Renal cortex interstitium (tissue), 11 donors: ENCODE measurements around the gene DNASE2. TPM values are rescaled to one million over a fixed set of nuclear protein-coding genes. Genes with fewer than 3 reads are reported as not detected.

Source experiments
- DNase-seq, 11 donors: peaks; one replicate each; pipeline ENCODE4 v3.0.0-alpha.2; 2013; ENCODE audit warnings: low read depth in 9 of 11, low spot score in 4 of 11; ENCODE audit errors: extremely low read depth in 1 of 11
- polyA plus RNA-seq, 3 donors: library from polyadenylated mRNA; unstranded; fragments of 120-200 nt; gene quantifications; one replicate each; pipeline ENCODE4 v1.2.1, GENCODE V29; 2013; ENCODE audit not compliant: insufficient read length in 3 of 3

The DNASE2 gene
- polyA plus RNA-seq, 3 donors = 10.2 to 12.6 (median 11.7) TPM

GRCh38 chr19:12840091-12841079 is 40.9 kb downstream of the DNASE2 start:
- DNase-seq = peak in 1 of 11 donors; percentile 45

GRCh38 chr19:12838886-12839756 is 42.1 kb downstream of the DNASE2 start:
- DNase-seq = no peak

- DNase-seq = no peak
Measured at GRCh38 chr19:12838182-12838885, 42.9 kb downstream of the DNASE2 start, which contains the start of gene MAST1. MAST1 (plus strand) TSS chr19:12838515; CDS start chr19:12838573, 58 bp downstream.

GRCh38 chr19:12837225-12837624 is 44.0 kb downstream of the DNASE2 start:
- no peak for DNase-seq

- DNase-seq = no peak
Measured at GRCh38 chr19:12836529-12836863, 44.8 kb downstream of the DNASE2 start.

- no peak for DNase-seq
Measured at GRCh38 chr19:12834976-12835757, 46.1 kb downstream of the DNASE2 start.

- DNase-seq = no peak
Measured at GRCh38 chr19:12834566-12834943, 46.7 kb downstream of the DNASE2 start, which contains the start of gene RTBDN. RTBDN (minus strand) TSS chr19:12834579; CDS start chr19:12829979, 4,600 bp downstream.

- no peak for DNase-seq
Measured at GRCh38 chr19:12833738-12834565, 47.3 kb downstream of the DNASE2 start.

- no peak for DNase-seq
Measured at GRCh38 chr19:12833418-12833737, 47.9 kb downstream of the DNASE2 start.

- DNase-seq = no peak
Measured at GRCh38 chr19:12828494-12828893, 52.8 kb downstream of the DNASE2 start.

GRCh38 chr19:12825254-12826131 is 55.8 kb downstream of the DNASE2 start:
- DNase-seq = no peak

Other genes starting within 250 kb of the DNASE2 start
- 10 to 100 TPM; 28.6 to 38.1 (median 31.5) TPM for gene MAN2B1, start 214.7 kb downstream of the DNASE2 start, polyA plus RNA-seq
- 10 to 100 TPM; 13.7 to 26.0 (median 17.8) TPM for gene WDR83, start 214.6 kb downstream of the DNASE2 start, polyA plus RNA-seq
- gene DHPS, start 199.6 kb downstream of the DNASE2 start, polyA plus RNA-seq = 100 to 1,000 TPM in 1 of 3 donors, 10 to 100 TPM in 2; 68.5 to 103 (median 83.0) TPM
- gene GNG14, start 193.5 kb downstream of the DNASE2 start, polyA plus RNA-seq = under 1 TPM in 2 of 3 donors, not detected in 1; 0.45 to 0.55 TPM
- 10 to 100 TPM; 12.2 to 17.0 (median 15.1) TPM for gene FBXW9, start 184.8 kb downstream of the DNASE2 start, polyA plus RNA-seq
- gene TNPO2, start 157.5 kb downstream of the DNASE2 start, polyA plus RNA-seq = 10 to 100 TPM; 66.7 to 81.9 (median 79.3) TPM
- 100 to 1,000 TPM; 150 to 204 (median 184) TPM for gene TRIR, start 146.8 kb downstream of the DNASE2 start, polyA plus RNA-seq
- gene GET3, start 144.0 kb downstream of the DNASE2 start, polyA plus RNA-seq = 10 to 100 TPM; 76.6 to 94.6 (median 82.7) TPM
- gene BEST2, start 129.7 kb downstream of the DNASE2 start, polyA plus RNA-seq = under 1 TPM; 0.08 to 0.13 (median 0.09) TPM
- gene HOOK2, start 105.9 kb downstream of the DNASE2 start, polyA plus RNA-seq = 10 to 100 TPM; 43.8 to 89.3 (median 56.4) TPM
- 10 to 100 TPM; 32.8 to 50.1 (median 44.2) TPM for gene JUNB, start 90.0 kb downstream of the DNASE2 start, polyA plus RNA-seq
- gene PRDX2, start 79.6 kb downstream of the DNASE2 start, polyA plus RNA-seq = 100 to 1,000 TPM; 283 to 360 (median 327) TPM
- 1 to 10 TPM; 4.7 to 9.0 (median 6.7) TPM for gene THSD8, start 79.4 kb downstream of the DNASE2 start, polyA plus RNA-seq
- 10 to 100 TPM; 29.4 to 44.1 (median 34.0) TPM for gene RNASEH2A, start 74.9 kb downstream of the DNASE2 start, polyA plus RNA-seq
- gene RTBDN, start 46.9 kb downstream of the DNASE2 start, polyA plus RNA-seq = under 1 TPM in 1 of 3 donors, not detected in 2; 0.14 TPM
- 1 to 10 TPM; 1.0 to 1.3 (median 1.1) TPM for gene MAST1, start 42.9 kb downstream of the DNASE2 start, polyA plus RNA-seq
- under 1 TPM; 0.27 to 0.59 (median 0.32) TPM for gene KLF1, start 5.8 kb upstream of the DNASE2 start, polyA plus RNA-seq
- 10 to 100 TPM; 31.9 to 38.3 (median 33.4) TPM for gene GCDH, start 9.7 kb upstream of the DNASE2 start, polyA plus RNA-seq
- gene SYCE2, start 37.8 kb upstream of the DNASE2 start, polyA plus RNA-seq = 1 to 10 TPM; 3.0 to 4.5 (median 3.1) TPM
- 10 to 100 TPM; 41.2 to 58.6 (median 52.8) TPM for gene FARSA, start 52.3 kb upstream of the DNASE2 start, polyA plus RNA-seq
- 100 to 1,000 TPM; 842 to 975 (median 894) TPM for gene CALR, start 57.2 kb upstream of the DNASE2 start, polyA plus RNA-seq
- gene RAD23A, start 64.4 kb upstream of the DNASE2 start, polyA plus RNA-seq = 10 to 100 TPM; 63.4 to 87.5 (median 85.0) TPM
- gene GADD45GIP1, start 75.8 kb upstream of the DNASE2 start, polyA plus RNA-seq = 10 to 100 TPM; 27.4 to 45.9 (median 40.6) TPM
- under 1 TPM in 2 of 3 donors, not detected in 1; 0.07 to 0.18 TPM for gene DAND5, start 88.1 kb upstream of the DNASE2 start, polyA plus RNA-seq
- 10 to 100 TPM; 12.0 to 21.6 (median 21.3) TPM for gene NFIX, start 114.0 kb upstream of the DNASE2 start, polyA plus RNA-seq
- 1 to 10 TPM; 3.9 to 7.8 (median 5.5) TPM for gene LYL1, start 221.4 kb upstream of the DNASE2 start, polyA plus RNA-seq
- 10 to 100 TPM; 37.1 to 39.2 (median 37.2) TPM for gene TRMT1, start 235.3 kb upstream of the DNASE2 start, polyA plus RNA-seq
- 10 to 100 TPM; 21.2 to 34.0 (median 30.5) TPM for gene NACC1, start 236.8 kb upstream of the DNASE2 start, polyA plus RNA-seq